Spleen (tissue), 7 donors: Measurements from ENCODE around the gene LBR.

ENCODE experiments used
- CTCF ChIP-seq, 11 experiments: fragments of 200-600 bp in 7 of 11; fragments of 450-650 bp in 4 of 11; sonication (generic) in 4 of 11; IDR thresholded peaks in 8 of 11; conservative IDR thresholded peaks in 3 of 11; 1 replicate in 7 of 11; 2 replicates in 4 of 11; pipeline versions ENCODE4 v1.4.0 to v1.8.0; 2016 to 2021; ENCODE audit warnings: antibody characterized with exemption in 11 of 11, inconsistent platforms in 4 of 11, mild to moderate bottlenecking in 1 of 11
- POLR2A ChIP-seq, 3 donors: fragments of 450-650 bp; IDR thresholded peaks; one replicate each; pipeline ENCODE4 v1.5.1; 2017; ENCODE audit warnings: antibody characterized with exemption in 3 of 3, mild to moderate bottlenecking in 1 of 3
- POLR2AphosphoS5 ChIP-seq, 3 donors: sonication (generic); formaldehyde crosslinking; IDR thresholded peaks; one replicate each; pipeline ENCODE4 v1.5.1; 2017; ENCODE audit warnings: antibody characterized with exemption in 3 of 3
- donor health status: DM: no; HTN: no; CAD: no; lungs with moderate emphysema.
- donor health status: DM: no; HTN: no; CAD: no.
- donor health status: DM: no; HTN: no; CAD: no.

- TF ChIP-seq CTCF (IDR thresholded peaks at IDR 0.05 in 8 of 11, conservative IDR thresholded peaks at IDR 0.05 in 3 of 11) (no peak), POLR2A (IDR thresholded peaks at IDR 0.05) (no peak), POLR2AphosphoS5 (IDR thresholded peaks at IDR 0.05) (no peak)
Observed at GRCh38 chr1:225435076-225435475, 7.2 kb upstream of the LBR start.
